HepG2 (cell line): ENCODE measurements around the gene EPN2. TPM values are rescaled to one million over a fixed set of nuclear protein-coding genes. Genes with fewer than 3 reads are reported as not detected.

Experiments used
- ATAC-seq: fragments of 200-7000 bp; cut with Tn5 transposase; 3 replicates; pipeline ENCODE4 v1.9.1; 2020; ENCODE audit warnings: mild to moderate bottlenecking, moderate library complexity
- BruUV-seq: library from RNA; stranded (reverse); fragments of 400-500 nt; replicated peaks from 2 replicates; lab custom pipeline; 2021; lab: Mats Ljungman, UMichigan
- CTCF ChIA-PET: fragments of 300-600 bp; formaldehyde crosslinking; extraction: SDS; loops from one replicate; lab custom pipeline; 2021; ENCODE audit warnings: low total read pairs, inconsistent platforms, low intra/inter-chr PET ratio; lab: Yijun Ruan, JAX
- POLR2A ChIA-PET: fragments of 350-600 bp; sonication (Branson Sonifier 250); formaldehyde crosslinking; loops from one replicate; lab custom pipeline; 2020; ENCODE audit warnings: antibody characterized with exemption, inconsistent platforms; lab: Yijun Ruan, JAX
- DNase-seq: peaks from one replicate; pipeline ENCODE4 v3.0.0-alpha.2; 2015; ENCODE audit warnings: low spot score
- FAIRE-seq: peaks from 3 replicates; lab custom pipeline; 2011; peaks lifted over from hg19 to GRCh38; lab: Jason Lieb, UNC
- H2AFZ ChIP-seq: one replicate; pipeline ENCODE4 v1.6.1; 2011; ENCODE audit warnings: low read length, inconsistent platforms
- H3K27ac ChIP-seq: fragments of 300-600 bp; 3 replicates; pipeline ENCODE4 v1.8.0; 2011; ENCODE audit warnings: mixed run types, mild to moderate bottlenecking, mixed read lengths, low read length, inconsistent platforms; ENCODE audit not compliant: insufficient read depth; ENCODE audit errors: extremely low read length
- H3K27me3 ChIP-seq, 2 experiments: fragments of 200-600 bp in 1 of 2; 2 replicates in 1 of 2; 3 replicates in 1 of 2; pipeline versions ENCODE4 v1.6.0 to v1.8.0; 2011; ENCODE audit warnings: low read length in 2 of 2, mild to moderate bottlenecking in 2 of 2, moderate library complexity in 2 of 2, inconsistent platforms in 1 of 2; ENCODE audit not compliant: insufficient read depth in 2 of 2, control insufficient read depth in 1 of 2
- H3K36me3 ChIP-seq, 2 experiments: fragments of 200-600 bp in 1 of 2; replicated peaks in 1 of 2; 2 replicates in 1 of 2; 3 replicates in 1 of 2; pipeline versions ENCODE4 v1.5.1 to v1.8.0; 2011; ENCODE audit warnings: low read length in 2 of 2, inconsistent platforms in 1 of 2; ENCODE audit not compliant: insufficient read depth in 2 of 2, control insufficient read depth in 1 of 2
- H3K4me1 ChIP-seq: 2 replicates; pipeline ENCODE4 v1.5.1; 2012; ENCODE audit warnings: low read length, inconsistent platforms; ENCODE audit not compliant: insufficient read depth
- H3K4me2 ChIP-seq: 2 replicates; pipeline ENCODE4 v1.6.0; 2011; ENCODE audit warnings: low read depth, low read length, inconsistent platforms
- H3K4me3 ChIP-seq, 3 experiments: fragments of 200-600 bp in 1 of 3; sonication (generic), shearing (Covaris generic) in 1 of 3; replicated peaks in 1 of 3; 2 replicates each; pipeline ENCODE4 v1.5.1; 2011 to 2016; ENCODE audit warnings: low read length in 3 of 3, inconsistent platforms in 2 of 3, low read depth in 2 of 3, mild to moderate bottlenecking in 2 of 3, control low read depth in 1 of 3, mixed read lengths in 1 of 3; ENCODE audit not compliant: insufficient read depth in 1 of 3
- H3K79me2 ChIP-seq: one replicate; pipeline ENCODE4 v1.6.1; 2011; ENCODE audit warnings: low read length, inconsistent platforms; ENCODE audit not compliant: insufficient read depth
- H3K9ac ChIP-seq: 2 replicates; pipeline ENCODE4 v1.6.0; 2011; ENCODE audit warnings: mild to moderate bottlenecking, low read depth, low read length, inconsistent platforms; ENCODE audit not compliant: insufficient read depth
- H3K9me3 ChIP-seq: 2 replicates; pipeline ENCODE4 v1.5.1; 2012; ENCODE audit warnings: mild to moderate bottlenecking, low read length
- H4K20me1 ChIP-seq: 2 replicates; pipeline ENCODE4 v1.6.0; 2011; ENCODE audit warnings: inconsistent platforms, mild to moderate bottlenecking, low read length, moderate library complexity; ENCODE audit not compliant: insufficient read depth
- AKAP8 ChIP-seq: sonication (generic); formaldehyde crosslinking; IDR thresholded peaks from 2 replicates; pipeline ENCODE4 v1.5.1; 2020; ENCODE audit warnings: mild to moderate bottlenecking, missing genetic modification reagents
- CHD2 ChIP-seq: IDR thresholded peaks from 2 replicates; pipeline ENCODE4 v1.6.1; 2011; ENCODE audit warnings: low read depth, low read length, improper control_type of control experiment
- HIVEP1 ChIP-seq: sonication (generic); formaldehyde crosslinking; IDR thresholded peaks from 2 replicates; pipeline ENCODE4 v1.4.0; 2020; ENCODE audit warnings: mild to moderate bottlenecking, missing genetic modification reagents
- HNF4A ChIP-seq: sonication (generic); formaldehyde crosslinking; IDR thresholded peaks from 2 replicates; pipeline ENCODE4 v1.4.0; 2020; ENCODE audit warnings: missing genetic modification reagents
- MEIS1 ChIP-seq: sonication (generic); formaldehyde crosslinking; IDR thresholded peaks from 2 replicates; pipeline ENCODE4 v1.9.0; 2021; ENCODE audit warnings: mild to moderate bottlenecking, missing genetic modification reagents, moderate library complexity, borderline replicate concordance
- NR0B2 ChIP-seq: sonication (generic); formaldehyde crosslinking; IDR thresholded peaks from 2 replicates; pipeline ENCODE4 v1.4.0; 2020; ENCODE audit warnings: mild to moderate bottlenecking, missing genetic modification reagents
- NR2C2 ChIP-seq: sonication (generic); formaldehyde crosslinking; IDR thresholded peaks from 2 replicates; pipeline ENCODE4 v1.4.0; 2020; ENCODE audit warnings: missing genetic modification reagents, mild to moderate bottlenecking, moderate library complexity, borderline replicate concordance
- SNRNP70 ChIP-seq: fragments of 200-400 bp; formaldehyde crosslinking; IDR thresholded peaks from 2 replicates; pipeline ENCODE4 v1.6.1; 2017; ENCODE audit warnings: mild to moderate bottlenecking, low read depth, low read length, moderate library complexity
- TFDP1 ChIP-seq: IDR thresholded peaks from 2 replicates; pipeline ENCODE4 v1.6.1; 2016; ENCODE audit warnings: missing compliant biosample characterization, missing genetic modification reagents, borderline replicate concordance
- YY1 ChIP-seq: IDR thresholded peaks from 2 replicates; pipeline ENCODE4 v1.6.1; 2011; ENCODE audit warnings: low read length, low read depth, moderate library complexity, mild to moderate bottlenecking; ENCODE audit not compliant: insufficient read depth, insufficient replicate concordance
- ZFYVE20 ChIP-seq: sonication (generic); formaldehyde crosslinking; IDR thresholded peaks from 2 replicates; pipeline ENCODE4 v1.8.0; 2023; ENCODE audit warnings: low read depth, mild to moderate bottlenecking, moderate library complexity, missing genetic modification reagents, borderline replicate concordance
- ZNF546 ChIP-seq: sonication (generic); formaldehyde crosslinking; conservative IDR thresholded peaks from 2 replicates; pipeline ENCODE4 v1.8.1; 2023; ENCODE audit warnings: mild to moderate bottlenecking, missing genetic modification reagents
- ZNF557 ChIP-seq: sonication (generic); formaldehyde crosslinking; IDR thresholded peaks from 2 replicates; pipeline ENCODE4 v1.4.0; 2020; ENCODE audit warnings: missing genetic modification reagents
- ZNF563 ChIP-seq: sonication (generic); formaldehyde crosslinking; IDR thresholded peaks from 2 replicates; pipeline ENCODE4 v1.8.0; 2022; ENCODE audit warnings: mild to moderate bottlenecking, moderate library complexity, missing genetic modification reagents
- ZNF776 ChIP-seq: sonication (generic); formaldehyde crosslinking; IDR thresholded peaks from 2 replicates; pipeline ENCODE4 v1.4.0; 2020; ENCODE audit warnings: mild to moderate bottlenecking, missing genetic modification reagents
- WGBS: methylation state at CpG from one replicate; pipeline ENCODE4 v1.1.6; 2017; ENCODE audit warnings: low lambda C conversion rate; 5-methylcytosine and 5-hydroxymethylcytosine counted together
- in situ Hi-C: cut with HindIII; loops from 2 replicates; pipeline ENCODE4 v1.10.0; 2017; ENCODE audit warnings: low pct_unique_long_range_greater_than_20kb; ENCODE audit not compliant: extremely low pct_ligation_motif_present
- intact Hi-C: fragments of 100-400 bp; cut with micrococcal nuclease; formaldehyde crosslinking; loops from one replicate; pipeline ENCODE4 v1.10.0; 2022; ENCODE audit not compliant: unreplicated experiment
- polyA plus RNA-seq, 8 experiments: library from polyadenylated mRNA; depleted of rRNA in 3 of 8; stranded (reverse) in 7 of 8; unstranded in 1 of 8; fragments of >200 nt; fragmentation: Illumina TruSeq in 4 of 8; extraction: Trizol in 4 of 8; gene quantifications; 2 replicates each; pipeline versions ENCODE4 v1.2.1 to v1.2.3, GENCODE V29; 2011 to 2016; ENCODE audit warnings: low read depth in 4 of 8, missing spikeins in 1 of 8, mixed read lengths in 1 of 8; ENCODE audit not compliant: insufficient read depth in 1 of 8
- total RNA-seq, 5 experiments: library from RNA; depleted of rRNA; stranded (reverse); fragments of >200 nt; fragmentation: Illumina TruSeq; extraction: Trizol; gene quantifications; 2 replicates each; pipeline ENCODE4 v1.2.3, GENCODE V29; 2016; ENCODE audit warnings: low read depth in 1 of 5
- TF ChIP-seq, protein P1 (sequence below): sonication (generic); formaldehyde crosslinking; IDR thresholded peaks from 2 replicates; pipeline ENCODE4 v1.5.1; 2020; ENCODE audit warnings: missing genetic modification reagents, mild to moderate bottlenecking, borderline replicate concordance

Gene EPN2
- total and polyA plus RNA-seq, 2 of the 13 experiments (the other 11 are each of a cell fraction or from before 2014, with no cell fraction given), result 7.8 to 19.2 TPM

DNA sequence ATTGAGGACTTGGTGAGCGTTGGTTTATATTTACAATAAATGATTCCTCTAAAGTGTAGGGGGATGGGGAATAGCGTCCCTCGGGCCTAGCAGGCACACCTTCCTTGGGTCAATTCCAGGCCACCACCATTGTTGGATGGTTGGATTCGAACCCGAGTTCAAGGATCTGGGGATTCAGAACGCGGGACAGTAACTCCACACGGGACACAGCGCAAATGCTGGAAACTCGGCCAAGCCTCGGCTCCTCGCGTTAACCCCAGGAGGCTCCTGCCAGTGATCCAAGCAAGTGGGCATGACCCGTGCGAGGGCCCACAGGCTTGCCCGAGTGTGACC lies 124.7 kb downstream of the EPN2 start:
- 24% methylated on average over 5 of the region's 16 CpGs for WGBS
- ATAC-seq (no peak), DNase-seq (no peak), FAIRE-seq (no peak)
- TSS peak; percentile 60 for BruUV-seq
- Histone ChIP-seq H4K20me1 (no peaks in the 10 kb centered on the region), H2AFZ (peak overlapping the region; percentile 62), H3K4me1 (peaks cover 52% of the 10 kb centered on the region), H3K9ac (peak overlapping the region; percentile 84), H3K79me2 (peaks cover 7% of the 10 kb centered on the region), H3K4me3 (peak overlapping the region; percentile 65 to 93 (median 74)), H3K27me3 (no peaks in the 10 kb centered on the region), H3K4me2 (peak overlapping the region; percentile 100), H3K9me3 (no peaks in the 10 kb centered on the region), H3K27ac (peak overlapping the region; percentile 74), H3K36me3 (peaks cover 8 to 9% of the 10 kb centered on the region in 2 experiments; a peak in 3 of 5 replicates)
- ChIA-PET CTCF (interaction anchor here (0.9 to 2.4 kb wide), 3 partner anchors 15 to 86 kb away, joined by 3 to 57 read pairs (median 9); no protein-coding TSS in a partner anchor), POLR2A (interaction anchor here (1.3 to 2.9 kb wide), 6 partner anchors 8 to 176 kb away, joined by 3 to 42 read pairs (median 8); partner anchors contain the start of gene MAPK7)
- intact Hi-C loops, result no loop called here
- 0 out of 2 replicates have a peak, but pooled peaks have one; percentile 34 for TF ChIP-seq ZNF563 (CRISPR knock-in tag)
- TF ChIP-seq YY1, result peak; percentile 0
- TF ChIP-seq, protein P1, sequence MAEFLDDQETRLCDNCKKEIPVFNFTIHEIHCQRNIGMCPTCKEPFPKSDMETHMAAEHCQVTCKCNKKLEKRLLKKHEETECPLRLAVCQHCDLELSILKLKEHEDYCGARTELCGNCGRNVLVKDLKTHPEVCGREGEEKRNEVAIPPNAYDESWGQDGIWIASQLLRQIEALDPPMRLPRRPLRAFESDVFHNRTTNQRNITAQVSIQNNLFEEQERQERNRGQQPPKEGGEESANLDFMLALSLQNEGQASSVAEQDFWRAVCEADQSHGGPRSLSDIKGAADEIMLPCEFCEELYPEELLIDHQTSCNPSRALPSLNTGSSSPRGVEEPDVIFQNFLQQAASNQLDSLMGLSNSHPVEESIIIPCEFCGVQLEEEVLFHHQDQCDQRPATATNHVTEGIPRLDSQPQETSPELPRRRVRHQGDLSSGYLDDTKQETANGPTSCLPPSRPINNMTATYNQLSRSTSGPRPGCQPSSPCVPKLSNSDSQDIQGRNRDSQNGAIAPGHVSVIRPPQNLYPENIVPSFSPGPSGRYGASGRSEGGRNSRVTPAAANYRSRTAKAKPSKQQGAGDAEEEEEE (CRISPR knock-in tag), result no peak
- no peak for TF ChIP-seq CHD2
- 0 out of 2 replicates have a peak, but pooled peaks have one; percentile 6 for TF ChIP-seq ZNF546 (CRISPR knock-in tag)
- no peak for TF ChIP-seq ZFYVE20 (CRISPR knock-in tag)
- TF ChIP-seq MEIS1 (CRISPR knock-in tag), result 0 out of 2 replicates have a peak, but pooled peaks have one; percentile 2
- TF ChIP-seq AKAP8 (CRISPR knock-in tag), result peak; percentile 7; the same call in 1 of the 2 replicates
- TF ChIP-seq ZNF776 (CRISPR knock-in tag), result peak; percentile 86; the same call in 1 of the 2 replicates
- 0 out of 2 replicates have a peak, but pooled peaks have one; percentile 0 for TF ChIP-seq NR2C2 (CRISPR knock-in tag)
- no peak for TF ChIP-seq HNF4A
- TF ChIP-seq SNRNP70, result no peak
- TF ChIP-seq HIVEP1, result peak; percentile 33; the same call in 1 of the 2 replicates
- TF ChIP-seq NR0B2 (CRISPR knock-in tag), result 0 out of 2 replicates have a peak, but pooled peaks have one; percentile 34
- 0 out of 2 replicates have a peak, but pooled peaks have one; percentile 57 for TF ChIP-seq ZNF557
- no peak for TF ChIP-seq TFDP1 (CRISPR knock-in tag)
- in situ Hi-C loops, result loop anchor here (5.0 to 10.0 kb wide), 2 partner anchors 85 to 403 kb away; no protein-coding TSS in a partner anchor
